Mesothelial cell of epicardium (in vitro differentiated cells): Measurements from ENCODE around the gene GIGYF2. TPM values are rescaled to one million over a fixed set of nuclear protein-coding genes. Genes with fewer than 3 reads are reported as not detected.

Experiments used
- DNase-seq, 2 experiments: peaks; one replicate each; pipeline ENCODE4 v3.0.0; 2021; ENCODE audit warnings: low spot score in 2 of 2; ENCODE audit not compliant: unreplicated experiment in 2 of 2
- H3K27ac Mint-ChIP-seq: 2 replicates; pipeline ENCODE4 v1.8.0; 2021; ENCODE audit warnings: mixed read lengths
- H3K27me3 Mint-ChIP-seq: 2 replicates; pipeline ENCODE4 v1.8.0; 2021; ENCODE audit warnings: low read depth, mixed read lengths
- H3K36me3 Mint-ChIP-seq: 2 replicates; pipeline ENCODE4 v1.8.0; 2021; ENCODE audit warnings: mixed read lengths
- H3K4me1 Mint-ChIP-seq: 2 replicates; pipeline ENCODE4 v1.8.0; 2021; ENCODE audit warnings: mixed read lengths
- H3K4me3 Mint-ChIP-seq: 2 replicates; pipeline ENCODE4 v1.8.0; 2021; ENCODE audit warnings: mild to moderate bottlenecking, moderate library complexity, mixed read lengths
- H3K9me3 Mint-ChIP-seq: 2 replicates; pipeline ENCODE4 v1.8.0; 2021; ENCODE audit warnings: mixed read lengths
- CTCF ChIP-seq: fragments of 200-600 bp; sonication (generic); IDR thresholded peaks from one replicate; pipeline ENCODE4 v1.5.0; 2021; ENCODE audit warnings: antibody characterized with exemption; ENCODE audit not compliant: unreplicated experiment
- total RNA-seq: library from RNA; stranded (reverse); gene quantifications from 3 replicates; pipeline ENCODE4 v1.2.1, GENCODE V29; 2021

The GIGYF2 gene
- total RNA-seq, 1 donor from 2014 or later, result 78.8 TPM

GRCh38 chr2:232761301-232761907, 64.3 kb downstream of the GIGYF2 start:
- H3K27ac Mint-ChIP-seq, result no peak overlapping the region
- H3K4me1 Mint-ChIP-seq, result no peaks in the 10 kb centered on the region
- H3K36me3 Mint-ChIP-seq, result peaks cover 17% of the 10 kb centered on the region
- no peak for DNase-seq
- H3K9me3 Mint-ChIP-seq, result no peaks in the 10 kb centered on the region
- H3K4me3 Mint-ChIP-seq, result no peak overlapping the region
- no peaks in the 10 kb centered on the region for H3K27me3 Mint-ChIP-seq
- no peak for TF ChIP-seq CTCF

- H3K27me3 Mint-ChIP-seq, result no peaks in the 10 kb centered on the region
Observed at GRCh38 chr2:232767866-232768265, 70.7 kb downstream of the GIGYF2 start.

GRCh38 chr2:232770207-232770606, 73.1 kb downstream of the GIGYF2 start:
- Mint-ChIP-seq H3K9me3 (no peaks in the 10 kb centered on the region), H3K27me3 (no peaks in the 10 kb centered on the region), H3K4me3 (no peak overlapping the region), H3K4me1 (peaks cover 10% of the 10 kb centered on the region), H3K27ac (no peak overlapping the region), H3K36me3 (peaks cover 21% of the 10 kb centered on the region)
- no peak for DNase-seq
- TF ChIP-seq CTCF, result no peak

More at GRCh38 chr2:232767866-232768265, 70.7 kb downstream of the GIGYF2 start:
- Mint-ChIP-seq H3K36me3 (peaks cover 24% of the 10 kb centered on the region), H3K4me3 (no peak overlapping the region), H3K27ac (no peak overlapping the region), H3K9me3 (no peaks in the 10 kb centered on the region), H3K4me1 (peaks cover 3% of the 10 kb centered on the region)
- no peak for DNase-seq
- no peak for TF ChIP-seq CTCF

GRCh38 chr2:232771870-232772269, 74.7 kb downstream of the GIGYF2 start:
- DNase-seq, result no peak
- H3K27me3 Mint-ChIP-seq, result no peaks in the 10 kb centered on the region
- H3K27ac Mint-ChIP-seq, result no peak overlapping the region

GRCh38 chr2:232772531-232772930, 75.4 kb downstream of the GIGYF2 start:
- Mint-ChIP-seq H3K27ac (no peak overlapping the region), H3K27me3 (no peaks in the 10 kb centered on the region), H3K4me1 (peaks cover 28% of the 10 kb centered on the region), H3K9me3 (no peaks in the 10 kb centered on the region), H3K4me3 (no peak overlapping the region), H3K36me3 (peaks cover 17% of the 10 kb centered on the region)
- TF ChIP-seq CTCF, result no peak
- no peak for DNase-seq

More at GRCh38 chr2:232771870-232772269, 74.7 kb downstream of the GIGYF2 start:
- Mint-ChIP-seq H3K36me3 (peaks cover 17% of the 10 kb centered on the region), H3K4me1 (peaks cover 23% of the 10 kb centered on the region), H3K9me3 (no peaks in the 10 kb centered on the region), H3K4me3 (no peak overlapping the region)
- no peak for TF ChIP-seq CTCF

- H3K4me3 Mint-ChIP-seq, result no peak overlapping the region
- H3K27me3 Mint-ChIP-seq, result no peaks in the 10 kb centered on the region
- H3K4me1 Mint-ChIP-seq, result peaks cover 33% of the 10 kb centered on the region
- DNase-seq, result no peak
- H3K36me3 Mint-ChIP-seq, result peaks cover 11% of the 10 kb centered on the region
- H3K9me3 Mint-ChIP-seq, result no peaks in the 10 kb centered on the region
- TF ChIP-seq CTCF, result no peak
- H3K27ac Mint-ChIP-seq, result no peak overlapping the region
Observed at GRCh38 chr2:232773815-232774214, 76.7 kb downstream of the GIGYF2 start.
